ENCODE results near the gene ZNF407.

ZNF407 gene

DNA sequence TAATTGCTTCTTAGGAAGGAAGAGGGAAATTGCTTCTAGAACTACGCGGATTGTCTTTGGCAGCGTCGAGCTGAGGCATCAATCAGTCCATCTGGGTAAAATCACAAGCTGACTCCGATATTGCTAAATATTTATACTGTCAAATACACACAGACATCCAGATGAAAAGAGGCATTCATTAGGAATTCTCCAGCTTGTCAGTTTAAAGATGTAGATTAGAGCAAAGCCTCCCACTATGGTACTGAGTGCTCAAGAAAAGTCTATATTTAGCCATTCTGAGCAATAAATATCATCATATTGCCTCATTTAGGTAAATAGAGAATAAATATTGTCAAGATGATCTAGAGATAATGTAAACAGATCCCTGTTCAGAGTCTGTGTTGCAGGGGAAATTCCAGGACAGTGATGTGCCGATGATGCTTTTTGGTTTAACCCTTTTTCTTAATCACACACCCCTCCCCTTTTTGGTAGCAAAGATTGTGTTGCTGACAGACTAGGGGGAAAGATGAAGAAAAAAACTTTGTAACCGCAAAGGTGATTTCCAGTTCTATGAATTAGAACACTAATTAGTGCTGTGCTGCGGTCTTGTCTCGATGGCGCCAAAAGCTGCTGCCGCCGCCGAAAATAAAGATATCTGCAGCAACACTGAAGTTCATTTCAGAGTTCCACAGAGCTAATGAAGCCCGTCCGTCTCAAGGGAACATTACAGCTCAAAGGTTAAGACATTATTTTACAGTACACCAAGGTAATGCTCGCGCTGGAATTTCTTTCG is 439.4 kb downstream of the ZNF407 start:
- H3K36me3 ChIP-seq (ENCODE audit: control insufficient read depth in 4 of 4, insufficient read depth in 4 of 4, low read length in 3 of 4): no peaks in the 10 kb centered on the region
- H3K4me1 ChIP-seq (ENCODE audit: control extremely low read depth in 1 of 4, control insufficient read depth in 4 of 4, insufficient read depth in 4 of 4, low read length in 3 of 4): no peaks in the 10 kb centered on the region
- no peak for DNase-seq
- CTCF ChIA-PET: interaction anchor here (1.8 kb wide), 1 partner anchor 46 kb away, joined by 4 read pairs; no protein-coding TSS in a partner anchor
- H3K27me3 ChIP-seq (replicated peaks in 2 of 5; ENCODE audit: control insufficient read depth in 4 of 5, insufficient read depth in 5 of 5, low read length in 4 of 5): no peaks in the 10 kb centered on the region
- H3K4me3 ChIP-seq (ENCODE audit: control insufficient read depth in 1 of 7, extremely low read depth in 1 of 7, insufficient read depth in 4 of 7, low read depth in 2 of 7, low read length in 6 of 7): no peak overlapping the region
- POLR2A ChIA-PET: no interaction called here
- H3K9me3 ChIP-seq (ENCODE audit: control extremely low read depth in 1 of 5, control insufficient read depth in 4 of 5, insufficient read depth in 2 of 5, low read depth in 1 of 5, low read length in 4 of 5): peaks cover 0 to 2% (median 0%) of the 10 kb centered on the region in 5 experiments
- WGBS (ENCODE audit: insufficient coverage): 96% methylated on average over 15 of the region's 18 CpGs
- no peak overlapping the region for H3K27ac ChIP-seq (ENCODE audit: insufficient read depth in 1 of 2, low read depth in 1 of 2, low read length in 2 of 2, poor library complexity in 1 of 2, severe bottlenecking in 2 of 2)

- H3K4me3 ChIP-seq (ENCODE audit: control insufficient read depth in 1 of 7, extremely low read depth in 1 of 7, insufficient read depth in 4 of 7, low read depth in 2 of 7, low read length in 6 of 7): no peak overlapping the region
Observed at GRCh38 chr18:75037689-75037955, 440.0 kb downstream of the ZNF407 start.

DNA sequence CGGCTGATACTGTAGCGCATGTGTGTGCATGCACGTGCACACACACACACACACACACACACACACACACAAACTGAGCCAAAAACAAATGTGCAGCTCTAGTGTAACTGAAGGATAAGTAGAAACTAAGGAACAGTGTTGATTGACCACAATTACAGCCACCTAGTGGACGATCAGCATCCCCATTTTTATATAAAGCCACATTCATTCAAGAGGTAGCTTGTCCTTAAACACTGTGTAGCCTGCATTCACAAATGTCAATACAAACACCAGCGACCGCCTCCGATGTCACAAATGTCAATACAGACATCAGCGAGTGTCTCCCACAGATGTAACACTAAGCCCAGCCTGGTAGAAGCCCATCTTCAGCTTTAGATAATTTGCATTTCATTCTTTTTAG is 443.9 kb downstream of the ZNF407 start:
- CTCF ChIA-PET: interaction anchor here (1.2 to 1.7 kb wide), 3 partner anchors 11 to 51 kb away, joined by 3 to 4 read pairs (median 4); no protein-coding TSS in a partner anchor
- POLR2A ChIA-PET: interaction anchor here (1.1 kb wide), 1 partner anchor 11 kb away, joined by 3 read pairs; no protein-coding TSS in a partner anchor
- WGBS (ENCODE audit: insufficient coverage): 100% methylated on average over 3 of the region's 8 CpGs

More at GRCh38 chr18:75037689-75037955, 440.0 kb downstream of the ZNF407 start:
- Histone ChIP-seq H3K9me3 (ENCODE audit: control extremely low read depth in 1 of 5, control insufficient read depth in 4 of 5, insufficient read depth in 2 of 5, low read depth in 1 of 5, low read length in 4 of 5) (no peaks in the 10 kb centered on the region), H3K4me1 (ENCODE audit: control extremely low read depth in 1 of 4, control insufficient read depth in 4 of 4, insufficient read depth in 4 of 4, low read length in 3 of 4) (no peaks in the 10 kb centered on the region), H3K27ac (ENCODE audit: insufficient read depth in 1 of 2, low read depth in 1 of 2, low read length in 2 of 2, poor library complexity in 1 of 2, severe bottlenecking in 2 of 2) (no peak overlapping the region), H3K27me3 (replicated peaks in 2 of 5; ENCODE audit: control insufficient read depth in 4 of 5, insufficient read depth in 5 of 5, low read length in 4 of 5) (no peaks in the 10 kb centered on the region), H3K36me3 (ENCODE audit: control insufficient read depth in 4 of 4, insufficient read depth in 4 of 4, low read length in 3 of 4) (no peaks in the 10 kb centered on the region)
- POLR2A ChIA-PET: no interaction called here
- DNase-seq: no peak
- CTCF ChIA-PET: interaction anchor here (1.8 kb wide), 1 partner anchor 47 kb away, joined by 4 read pairs; no protein-coding TSS in a partner anchor
- WGBS (ENCODE audit: insufficient coverage): 100% methylated on average over 2 of the region's 3 CpGs

DNA sequence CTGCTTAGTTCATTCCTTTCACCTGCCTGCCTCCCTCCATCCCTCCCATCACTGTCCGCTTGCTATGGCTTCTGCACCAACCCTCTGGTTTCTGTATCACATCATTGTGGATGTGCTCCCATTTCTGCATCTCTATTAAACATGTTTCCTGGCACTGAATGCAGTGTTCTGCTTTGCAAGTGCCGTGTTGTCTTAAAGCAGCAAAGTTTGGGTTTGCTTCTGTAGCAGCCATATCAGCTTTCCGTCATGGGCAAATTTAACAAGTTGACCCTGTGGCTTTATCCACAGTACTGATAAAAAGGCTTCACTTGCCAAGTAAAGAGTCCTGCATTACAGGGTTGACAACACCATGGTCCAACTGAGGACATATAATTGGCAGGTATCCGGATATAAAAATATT is 445.8 kb downstream of the ZNF407 start:
- Histone ChIP-seq H3K27me3 (replicated peaks in 2 of 5; ENCODE audit: control insufficient read depth in 4 of 5, insufficient read depth in 5 of 5, low read length in 4 of 5) (no peaks in the 10 kb centered on the region), H3K27ac (ENCODE audit: insufficient read depth in 1 of 2, low read depth in 1 of 2, low read length in 2 of 2, poor library complexity in 1 of 2, severe bottlenecking in 2 of 2) (no peak overlapping the region), H3K36me3 (ENCODE audit: control insufficient read depth in 4 of 4, insufficient read depth in 4 of 4, low read length in 3 of 4) (peaks cover 0 to 3% (median 0%) of the 10 kb centered on the region in 4 experiments), H3K4me1 (ENCODE audit: control extremely low read depth in 1 of 4, control insufficient read depth in 4 of 4, insufficient read depth in 4 of 4, low read length in 3 of 4) (no peaks in the 10 kb centered on the region), H3K9me3 (ENCODE audit: control extremely low read depth in 1 of 5, control insufficient read depth in 4 of 5, insufficient read depth in 2 of 5, low read depth in 1 of 5, low read length in 4 of 5) (peaks cover 0 to 4% (median 0%) of the 10 kb centered on the region in 5 experiments), H3K4me3 (ENCODE audit: control insufficient read depth in 1 of 7, extremely low read depth in 1 of 7, insufficient read depth in 4 of 7, low read depth in 2 of 7, low read length in 6 of 7) (no peak overlapping the region)
- POLR2A ChIA-PET: no interaction called here
- DNase-seq: no peak
- WGBS (ENCODE audit: insufficient coverage): 76% methylated on average over 3 of the region's 4 CpGs
- CTCF ChIA-PET: no interaction called here

More for the DNA sequence above, 443.9 kb downstream of the ZNF407 start:
- H3K27ac ChIP-seq (ENCODE audit: insufficient read depth in 1 of 2, low read depth in 1 of 2, low read length in 2 of 2, poor library complexity in 1 of 2, severe bottlenecking in 2 of 2): no peak overlapping the region
- H3K4me1 ChIP-seq (ENCODE audit: control extremely low read depth in 1 of 4, control insufficient read depth in 4 of 4, insufficient read depth in 4 of 4, low read length in 3 of 4): no peaks in the 10 kb centered on the region
- peak in 2 of 3 donors; percentile 2 to 12 for DNase-seq
- peaks cover 0 to 3% (median 0%) of the 10 kb centered on the region in 4 experiments for H3K36me3 ChIP-seq (ENCODE audit: control insufficient read depth in 4 of 4, insufficient read depth in 4 of 4, low read length in 3 of 4)
- H3K4me3 ChIP-seq (ENCODE audit: control insufficient read depth in 1 of 7, extremely low read depth in 1 of 7, insufficient read depth in 4 of 7, low read depth in 2 of 7, low read length in 6 of 7): no peak overlapping the region
- H3K27me3 ChIP-seq (replicated peaks in 2 of 5; ENCODE audit: control insufficient read depth in 4 of 5, insufficient read depth in 5 of 5, low read length in 4 of 5): no peaks in the 10 kb centered on the region
- peaks cover 0 to 4% (median 0%) of the 10 kb centered on the region in 5 experiments for H3K9me3 ChIP-seq (ENCODE audit: control extremely low read depth in 1 of 5, control insufficient read depth in 4 of 5, insufficient read depth in 2 of 5, low read depth in 1 of 5, low read length in 4 of 5)

- H3K36me3 ChIP-seq (ENCODE audit: control insufficient read depth in 4 of 4, insufficient read depth in 4 of 4, low read length in 3 of 4): peaks cover 0 to 3% (median 0%) of the 10 kb centered on the region in 4 experiments
- CTCF ChIA-PET: no interaction called here
- H3K27ac ChIP-seq (ENCODE audit: insufficient read depth in 1 of 2, low read depth in 1 of 2, low read length in 2 of 2, poor library complexity in 1 of 2, severe bottlenecking in 2 of 2): no peak overlapping the region
Observed at GRCh38 chr18:75044296-75044695, 446.6 kb downstream of the ZNF407 start.

DNA sequence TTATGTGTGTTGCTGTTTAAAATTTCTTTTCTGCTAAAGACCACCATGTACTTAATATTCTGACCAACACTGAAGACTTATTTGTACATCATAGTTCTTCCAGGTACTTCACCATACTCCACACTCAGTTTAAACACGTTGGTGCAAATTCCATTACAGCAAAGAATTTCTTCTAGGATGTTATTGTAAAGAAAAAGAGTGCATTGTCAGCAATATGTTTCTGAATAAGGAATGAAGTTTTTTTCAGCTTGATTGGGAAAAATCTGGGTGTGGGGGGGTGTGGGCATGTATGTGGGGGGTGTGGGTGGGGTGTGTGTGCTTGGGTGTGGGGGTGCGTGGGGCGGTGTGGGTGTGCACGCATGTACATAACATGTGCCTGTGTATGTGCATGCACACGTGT is 447.1 kb downstream of the ZNF407 start:
- H3K4me1 ChIP-seq (ENCODE audit: control extremely low read depth in 1 of 4, control insufficient read depth in 4 of 4, insufficient read depth in 4 of 4, low read length in 3 of 4): no peaks in the 10 kb centered on the region
- no peak overlapping the region for H3K4me3 ChIP-seq (ENCODE audit: control insufficient read depth in 1 of 7, extremely low read depth in 1 of 7, insufficient read depth in 4 of 7, low read depth in 2 of 7, low read length in 6 of 7)
- H3K27ac ChIP-seq (ENCODE audit: insufficient read depth in 1 of 2, low read depth in 1 of 2, low read length in 2 of 2, poor library complexity in 1 of 2, severe bottlenecking in 2 of 2): no peak overlapping the region
- DNase-seq: no peak
- ChIA-PET CTCF (no interaction called here), POLR2A (no interaction called here)
- H3K9me3 ChIP-seq (ENCODE audit: control extremely low read depth in 1 of 5, control insufficient read depth in 4 of 5, insufficient read depth in 2 of 5, low read depth in 1 of 5, low read length in 4 of 5): peaks cover 0 to 4% (median 0%) of the 10 kb centered on the region in 5 experiments
- peaks cover 0 to 3% (median 0%) of the 10 kb centered on the region in 4 experiments for H3K36me3 ChIP-seq (ENCODE audit: control insufficient read depth in 4 of 4, insufficient read depth in 4 of 4, low read length in 3 of 4)
- H3K27me3 ChIP-seq (replicated peaks in 2 of 5; ENCODE audit: control insufficient read depth in 4 of 5, insufficient read depth in 5 of 5, low read length in 4 of 5): no peaks in the 10 kb centered on the region
- 100% methylated on average over 3 of the region's 5 CpGs for WGBS (ENCODE audit: insufficient coverage)

More at GRCh38 chr18:75044296-75044695, 446.6 kb downstream of the ZNF407 start:
- 100% methylated on average over 4 of the region's 9 CpGs for WGBS (ENCODE audit: insufficient coverage)
- Histone ChIP-seq H3K4me3 (ENCODE audit: control insufficient read depth in 1 of 7, extremely low read depth in 1 of 7, insufficient read depth in 4 of 7, low read depth in 2 of 7, low read length in 6 of 7) (no peak overlapping the region), H3K4me1 (ENCODE audit: control extremely low read depth in 1 of 4, control insufficient read depth in 4 of 4, insufficient read depth in 4 of 4, low read length in 3 of 4) (no peaks in the 10 kb centered on the region), H3K9me3 (ENCODE audit: control extremely low read depth in 1 of 5, control insufficient read depth in 4 of 5, insufficient read depth in 2 of 5, low read depth in 1 of 5, low read length in 4 of 5) (peaks cover 0 to 4% (median 0%) of the 10 kb centered on the region in 5 experiments), H3K27me3 (replicated peaks in 2 of 5; ENCODE audit: control insufficient read depth in 4 of 5, insufficient read depth in 5 of 5, low read length in 4 of 5) (no peaks in the 10 kb centered on the region)
- no peak for DNase-seq
- POLR2A ChIA-PET: no interaction called here

GRCh38 chr18:75045272-75045671 is 447.6 kb downstream of the ZNF407 start:
- DNase-seq: no peak
- Histone ChIP-seq H3K9me3 (ENCODE audit: control extremely low read depth in 1 of 5, control insufficient read depth in 4 of 5, insufficient read depth in 2 of 5, low read depth in 1 of 5, low read length in 4 of 5) (peaks cover 0 to 6% (median 0%) of the 10 kb centered on the region in 5 experiments), H3K4me3 (ENCODE audit: control insufficient read depth in 1 of 7, extremely low read depth in 1 of 7, insufficient read depth in 4 of 7, low read depth in 2 of 7, low read length in 6 of 7) (no peak overlapping the region), H3K36me3 (ENCODE audit: control insufficient read depth in 4 of 4, insufficient read depth in 4 of 4, low read length in 3 of 4) (peaks cover 0 to 3% (median 0%) of the 10 kb centered on the region in 4 experiments), H3K4me1 (ENCODE audit: control extremely low read depth in 1 of 4, control insufficient read depth in 4 of 4, insufficient read depth in 4 of 4, low read length in 3 of 4) (no peaks in the 10 kb centered on the region), H3K27me3 (replicated peaks in 2 of 5; ENCODE audit: control insufficient read depth in 4 of 5, insufficient read depth in 5 of 5, low read length in 4 of 5) (no peaks in the 10 kb centered on the region), H3K27ac (ENCODE audit: insufficient read depth in 1 of 2, low read depth in 1 of 2, low read length in 2 of 2, poor library complexity in 1 of 2, severe bottlenecking in 2 of 2) (no peak overlapping the region)
- WGBS (ENCODE audit: insufficient coverage): 100% methylated on average over 2 of the region's 4 CpGs
- ChIA-PET CTCF (no interaction called here), POLR2A (no interaction called here)
